ENCODE data around the gene PLA2G2F.

GRCh38 chr1:20110679-20111078 lies 28.4 kb upstream of the PLA2G2F start:
- TF ChIP-seq REST (IDR thresholded peaks at IDR 0.05; ENCODE audit: unreplicated experiment) (no peak), CREB1 (CRISPR knock-in tag; IDR thresholded peaks at IDR 0.05; ENCODE audit: low read depth) (no peak), CTCF (conservative IDR thresholded peaks at IDR 0.05; ENCODE audit: low read depth in 2 of 2) (no peak), POLR2AphosphoS5 (IDR thresholded peaks at IDR 0.05; ENCODE audit: low read depth) (no peak)
